Mammary epithelial cell (primary cell): ENCODE data around the gene LRP1.

Source experiments
- CTCF ChIP-seq, 2 donors: IDR thresholded peaks in 1 of 2; conservative IDR thresholded peaks in 1 of 2; 2 replicates each; pipeline ENCODE4 v1.5.1; 2011 to 2012; ENCODE audit warnings: inconsistent platforms in 2 of 2, low read length in 2 of 2, mild to moderate bottlenecking in 2 of 2, control low read depth in 1 of 2, low read depth in 1 of 2; ENCODE audit not compliant: insufficient read depth in 1 of 2; ENCODE audit errors: extremely low read depth in 1 of 2
- EZH2 ChIP-seq: IDR thresholded peaks from 2 replicates; pipeline ENCODE4 v1.6.1; 2012; ENCODE audit warnings: low read length, inconsistent platforms, borderline replicate concordance

DNA sequence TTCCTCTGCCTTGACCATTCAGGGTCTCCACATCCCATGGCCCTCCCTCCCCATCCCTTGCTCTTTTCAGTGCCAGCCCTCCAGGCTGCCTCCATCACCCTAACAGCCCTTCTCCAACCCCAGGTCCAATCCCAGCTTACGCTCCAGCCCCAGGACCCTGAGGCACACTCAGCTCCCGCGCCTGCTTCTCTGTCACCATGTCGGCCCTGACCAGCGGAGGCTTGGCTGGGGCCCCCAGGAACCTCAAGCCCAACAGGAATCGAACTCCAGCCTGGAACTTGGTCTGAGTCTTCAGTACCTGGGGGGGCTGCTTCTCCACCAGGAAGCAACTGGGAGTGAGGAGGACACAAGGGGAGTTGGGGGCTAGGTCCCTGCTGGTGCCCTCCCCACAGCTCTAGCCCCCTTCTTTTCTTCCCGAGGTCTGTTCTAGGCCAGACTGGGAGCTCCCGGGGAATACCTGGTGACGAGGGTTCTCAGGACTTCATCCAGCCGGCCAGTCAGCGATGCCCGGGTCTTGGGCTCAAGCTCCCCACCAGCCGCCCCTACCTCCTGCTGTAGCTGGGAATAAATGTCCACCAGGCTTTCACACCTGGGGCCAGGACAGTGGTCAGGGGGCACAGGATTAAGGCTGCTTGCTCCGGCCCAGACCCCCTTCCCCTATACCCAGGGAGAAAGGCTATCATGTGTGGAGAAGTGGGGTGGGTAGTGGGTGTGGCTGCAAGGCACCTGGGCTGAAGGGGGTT is 23.1 kb upstream of the LRP1 start:
- TF ChIP-seq CTCF (conservative IDR thresholded peaks at IDR 0.05 in 1 of 2, IDR thresholded peaks at IDR 0.05 in 1 of 2; ENCODE audit: extremely low read depth in 1 of 2, insufficient read depth in 1 of 2, low read depth in 1 of 2, low read length in 2 of 2) (no peak), EZH2 (no peak)
